WTC11 (cell line): ENCODE results near the gene SHC2. TPM values are rescaled to one million over a fixed set of nuclear protein-coding genes. Genes with fewer than 3 reads are reported as not detected.

Experiments
- CBFB ChIP-seq: sonication (generic); formaldehyde crosslinking; IDR thresholded peaks from 2 replicates; pipeline ENCODE4 v1.8.1; 2022; ENCODE audit warnings: mild to moderate bottlenecking, low read depth, missing genetic modification reagents
- CTCF ChIP-seq: fragments of 200-600 bp; IDR thresholded peaks from 2 replicates; pipeline ENCODE4 v1.8.0; 2022; ENCODE audit warnings: antibody characterized with exemption
- ESRRA ChIP-seq: sonication (generic); formaldehyde crosslinking; IDR thresholded peaks from 2 replicates; pipeline ENCODE4 v1.8.1; 2022; ENCODE audit warnings: mild to moderate bottlenecking, missing genetic modification reagents, borderline replicate concordance
- GABPB1 ChIP-seq: sonication (generic); formaldehyde crosslinking; IDR thresholded peaks from 2 replicates; pipeline ENCODE4 v1.8.1; 2023; ENCODE audit warnings: mild to moderate bottlenecking, missing genetic modification reagents
- JUN ChIP-seq: sonication (generic); formaldehyde crosslinking; IDR thresholded peaks from 2 replicates; pipeline ENCODE4 v1.8.0; 2023; ENCODE audit warnings: mild to moderate bottlenecking, missing genetic modification reagents
- MLX ChIP-seq: sonication (generic); formaldehyde crosslinking; IDR thresholded peaks from 2 replicates; pipeline ENCODE4 v1.8.1; 2023; ENCODE audit warnings: mild to moderate bottlenecking, missing genetic modification reagents, moderate library complexity
- USF2 ChIP-seq: sonication (generic); formaldehyde crosslinking; IDR thresholded peaks from 2 replicates; pipeline ENCODE4 v1.8.1; 2023; ENCODE audit warnings: mild to moderate bottlenecking, missing genetic modification reagents, moderate library complexity
- ZMAT4 ChIP-seq: fragments of 250-450 bp; sonication (Bioruptor Pico); IDR thresholded peaks from 2 replicates; pipeline ENCODE4 v1.9.0; 2021; ENCODE audit warnings: mild to moderate bottlenecking
- ZNF138 ChIP-seq: sonication (generic); formaldehyde crosslinking; conservative IDR thresholded peaks from 2 replicates; pipeline ENCODE4 v1.8.1; 2022; ENCODE audit warnings: mild to moderate bottlenecking, moderate library complexity, missing genetic modification reagents
- ZNF219 ChIP-seq: sonication (generic); formaldehyde crosslinking; IDR thresholded peaks from 2 replicates; pipeline ENCODE4 v1.8.0; 2023; ENCODE audit warnings: missing genetic modification reagents, mild to moderate bottlenecking, borderline replicate concordance
- ZNF416 ChIP-seq: fragments of 250-450 bp; sonication (Bioruptor Pico); IDR thresholded peaks from 2 replicates; pipeline ENCODE4 v1.9.0; 2021; ENCODE audit warnings: mild to moderate bottlenecking, inconsistent platforms
- ZNF425 ChIP-seq: fragments of 250-450 bp; sonication (Bioruptor Pico); conservative IDR thresholded peaks from 2 replicates; pipeline ENCODE4 v1.9.0; 2021; ENCODE audit warnings: mild to moderate bottlenecking
- total RNA-seq: library from RNA; stranded (reverse); gene quantifications from 3 replicates; pipeline ENCODE4 v1.2.3, GENCODE V29; 2021
- TF ChIP-seq, protein P1 (sequence below): fragments of 250-450 bp; sonication (Bioruptor Pico); IDR thresholded peaks from 2 replicates; pipeline ENCODE4 v1.9.0; 2021; ENCODE audit warnings: moderate library complexity, mild to moderate bottlenecking, inconsistent platforms, borderline replicate concordance
- TF ChIP-seq, protein P2 (sequence below): sonication (generic); formaldehyde crosslinking; IDR thresholded peaks from 2 replicates; pipeline ENCODE4 v1.8.0; 2022; ENCODE audit warnings: mild to moderate bottlenecking, missing genetic modification reagents
- TF ChIP-seq, protein P3 (sequence below): sonication (generic); formaldehyde crosslinking; IDR thresholded peaks from 2 replicates; pipeline ENCODE4 v1.8.1; 2023; ENCODE audit warnings: mild to moderate bottlenecking, missing genetic modification reagents

SHC2 gene
- total RNA-seq, 1 experiment from 2014 or later: 8.4 TPM

DNA sequence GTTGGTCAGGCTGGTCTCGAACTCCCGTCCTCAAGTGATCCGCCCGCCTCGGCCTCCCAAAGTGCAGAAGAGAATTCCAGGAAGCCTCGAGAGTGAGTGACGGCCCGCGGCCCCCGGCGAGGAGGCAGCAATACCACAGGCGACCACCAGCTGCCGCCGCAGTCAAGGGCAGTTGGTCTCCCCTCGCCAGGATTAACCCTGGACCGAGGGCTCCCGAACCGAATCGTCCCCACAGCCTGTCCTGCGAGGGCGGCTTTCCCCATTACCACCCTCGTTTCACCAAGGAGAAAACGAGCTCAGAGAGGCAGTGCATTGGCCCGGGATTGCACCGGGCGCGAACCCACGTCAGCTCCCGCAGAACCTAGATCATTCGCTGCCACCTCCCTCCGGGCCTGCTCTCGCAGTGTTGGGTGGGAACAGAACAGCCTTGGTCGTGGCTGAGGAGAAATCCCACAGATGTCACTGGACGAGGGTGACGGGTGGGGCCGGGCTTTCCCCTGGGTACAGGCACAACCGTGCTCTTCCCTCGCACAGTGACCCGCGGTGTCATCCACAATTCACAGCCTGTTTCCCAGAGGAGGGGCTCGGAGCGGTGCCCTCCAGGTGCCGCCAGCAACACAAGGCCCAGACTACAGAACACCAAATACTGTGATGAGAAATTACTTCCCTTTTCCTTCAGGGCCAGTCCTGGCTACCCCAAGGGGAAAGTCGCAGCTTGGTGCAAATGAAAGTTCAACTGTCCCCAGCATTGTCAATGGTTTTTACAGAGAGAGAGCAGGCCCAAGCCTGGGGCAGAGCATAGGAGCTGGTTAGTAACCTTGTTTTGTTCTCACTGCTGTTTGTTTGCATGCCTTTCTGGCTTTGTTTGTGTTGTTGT, 76.7 kb downstream of the SHC2 start (continued):
- TF ChIP-seq ZMAT4 (CRISPR knock-in tag) (no peak), JUN (CRISPR knock-in tag) (no peak), CTCF (peak; percentile 68), ZNF138 (CRISPR knock-in tag) (no peak), USF2 (CRISPR knock-in tag) (0 out of 2 replicates have a peak, but pooled peaks have one; percentile 10), ESRRA (CRISPR knock-in tag) (no peak), ZNF425 (no peak), GABPB1 (CRISPR knock-in tag) (no peak), CBFB (CRISPR knock-in tag) (no peak), ZNF416 (no peak), MLX (no peak), ZNF219 (CRISPR knock-in tag) (no peak)
- TF ChIP-seq, protein P1, sequence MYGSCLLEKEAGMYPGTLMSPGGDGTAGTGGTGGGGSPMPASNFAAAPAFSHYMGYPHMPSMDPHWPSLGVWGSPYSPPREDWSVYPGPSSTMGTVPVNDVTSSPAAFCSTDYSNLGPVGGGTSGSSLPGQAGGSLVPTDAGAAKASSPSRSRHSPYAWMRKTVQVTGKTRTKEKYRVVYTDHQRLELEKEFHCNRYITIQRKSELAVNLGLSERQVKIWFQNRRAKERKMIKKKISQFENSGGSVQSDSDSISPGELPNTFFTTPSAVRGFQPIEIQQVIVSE (CRISPR knock-in tag): no peak
- TF ChIP-seq, protein P2, sequence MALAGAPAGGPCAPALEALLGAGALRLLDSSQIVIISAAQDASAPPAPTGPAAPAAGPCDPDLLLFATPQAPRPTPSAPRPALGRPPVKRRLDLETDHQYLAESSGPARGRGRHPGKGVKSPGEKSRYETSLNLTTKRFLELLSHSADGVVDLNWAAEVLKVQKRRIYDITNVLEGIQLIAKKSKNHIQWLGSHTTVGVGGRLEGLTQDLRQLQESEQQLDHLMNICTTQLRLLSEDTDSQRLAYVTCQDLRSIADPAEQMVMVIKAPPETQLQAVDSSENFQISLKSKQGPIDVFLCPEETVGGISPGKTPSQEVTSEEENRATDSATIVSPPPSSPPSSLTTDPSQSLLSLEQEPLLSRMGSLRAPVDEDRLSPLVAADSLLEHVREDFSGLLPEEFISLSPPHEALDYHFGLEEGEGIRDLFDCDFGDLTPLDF: no peak
- TF ChIP-seq, protein P3, sequence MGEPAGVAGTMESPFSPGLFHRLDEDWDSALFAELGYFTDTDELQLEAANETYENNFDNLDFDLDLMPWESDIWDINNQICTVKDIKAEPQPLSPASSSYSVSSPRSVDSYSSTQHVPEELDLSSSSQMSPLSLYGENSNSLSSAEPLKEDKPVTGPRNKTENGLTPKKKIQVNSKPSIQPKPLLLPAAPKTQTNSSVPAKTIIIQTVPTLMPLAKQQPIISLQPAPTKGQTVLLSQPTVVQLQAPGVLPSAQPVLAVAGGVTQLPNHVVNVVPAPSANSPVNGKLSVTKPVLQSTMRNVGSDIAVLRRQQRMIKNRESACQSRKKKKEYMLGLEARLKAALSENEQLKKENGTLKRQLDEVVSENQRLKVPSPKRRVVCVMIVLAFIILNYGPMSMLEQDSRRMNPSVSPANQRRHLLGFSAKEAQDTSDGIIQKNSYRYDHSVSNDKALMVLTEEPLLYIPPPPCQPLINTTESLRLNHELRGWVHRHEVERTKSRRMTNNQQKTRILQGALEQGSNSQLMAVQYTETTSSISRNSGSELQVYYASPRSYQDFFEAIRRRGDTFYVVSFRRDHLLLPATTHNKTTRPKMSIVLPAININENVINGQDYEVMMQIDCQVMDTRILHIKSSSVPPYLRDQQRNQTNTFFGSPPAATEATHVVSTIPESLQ (CRISPR knock-in tag): no peak
